Fibroblast of pulmonary artery (primary cell): Measurements from ENCODE around the gene ARFGAP3.

Source experiments
- DNase-seq: peaks from one replicate; pipeline ENCODE4 v3.0.0-alpha.2; 2010; ENCODE audit warnings: low read depth
- H3K4me3 ChIP-seq: replicated peaks from 2 replicates; pipeline ENCODE4 v1.5.1; 2011; ENCODE audit warnings: low read depth, mild to moderate bottlenecking, control low read depth, low read length, moderate library complexity
- CTCF ChIP-seq: IDR thresholded peaks from 2 replicates; pipeline ENCODE4 v1.5.1; 2011; ENCODE audit warnings: mild to moderate bottlenecking, control low read depth, low read length, inconsistent platforms; ENCODE audit errors: missing control alignments

The ARFGAP3 gene

DNA sequence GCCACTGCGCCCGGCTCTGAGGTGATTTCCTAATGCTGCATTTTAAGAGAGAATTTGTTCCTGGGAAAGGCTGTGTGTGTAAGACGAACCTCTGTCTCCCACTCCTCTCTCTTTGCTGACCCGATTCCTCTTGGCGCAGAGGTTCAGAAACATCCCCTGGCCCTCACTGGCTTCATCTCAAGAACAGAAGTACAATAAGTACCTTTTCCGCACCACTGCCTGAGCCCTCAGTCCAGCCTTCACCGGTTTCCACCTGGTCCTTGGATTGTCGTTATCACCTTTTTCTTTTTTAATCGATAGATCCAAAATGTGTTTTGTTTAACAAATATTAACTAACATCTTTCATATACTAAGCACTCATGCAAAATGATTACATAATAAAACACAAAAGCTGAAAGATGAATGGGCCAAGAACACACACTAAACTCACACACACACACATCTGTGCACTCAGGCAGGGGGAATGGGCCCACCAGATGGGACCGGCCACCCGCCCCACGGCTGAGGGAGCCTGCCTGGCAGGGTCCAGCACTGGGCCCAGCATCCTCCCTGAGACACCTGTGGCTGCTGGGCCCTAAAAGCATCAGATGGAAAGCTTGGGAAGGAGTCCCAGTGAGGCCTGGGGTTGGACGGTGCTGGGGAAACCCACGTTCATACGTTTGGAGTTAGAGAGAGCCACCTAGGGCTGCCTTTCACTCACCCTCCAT, 86.0 kb downstream of the ARFGAP3 start:
- no peak for DNase-seq
- TF ChIP-seq CTCF = no peak
- H3K4me3 ChIP-seq = no peak overlapping the region

- H3K4me3 ChIP-seq = no peak overlapping the region
- no peak for TF ChIP-seq CTCF
- DNase-seq = no peak
Observed at GRCh38 chr22:42770448-42770726, 86.7 kb downstream of the ARFGAP3 start.

GRCh38 chr22:42769574-42770447, 87.3 kb downstream of the ARFGAP3 start:
- peak; percentile 92 for DNase-seq
- H3K4me3 ChIP-seq = no peak overlapping the region
- TF ChIP-seq CTCF = no peak

GRCh38 chr22:42769238-42769573, 87.9 kb downstream of the ARFGAP3 start:
- H3K4me3 ChIP-seq = no peak overlapping the region
- no peak for DNase-seq
- TF ChIP-seq CTCF = no peak

GRCh38 chr22:42768385-42769035, 88.6 kb downstream of the ARFGAP3 start:
- no peak for DNase-seq
- no peak for TF ChIP-seq CTCF
- H3K4me3 ChIP-seq = no peak overlapping the region

GRCh38 chr22:42766860-42767259, 90.2 kb downstream of the ARFGAP3 start:
- no peak for DNase-seq
- TF ChIP-seq CTCF = no peak
- no peak overlapping the region for H3K4me3 ChIP-seq
